ENCODE measurements around the gene CSNK1G2.

The CSNK1G2 gene

GRCh38 chr19:1942078-1942933, 1.3 kb downstream of the CSNK1G2 start:
- H3K27ac ChIP-seq (ENCODE audit: low read depth, low read length), result peak overlapping the region; percentile 89
- H3K36me3 ChIP-seq (ENCODE audit: control insufficient read depth in 5 of 5, insufficient read depth in 5 of 5, low read length in 5 of 5), result peaks cover 0 to 3% (median 0%) of the 10 kb centered on the region in 5 donors
- peaks cover 3 to 53% (median 44%) of the 10 kb centered on the region in 5 donors for H3K4me1 ChIP-seq (ENCODE audit: control insufficient read depth in 5 of 5, insufficient read depth in 5 of 5, low read length in 5 of 5)
- H3K9me3 ChIP-seq (ENCODE audit: control insufficient read depth in 5 of 5, low read length in 5 of 5), result no peaks in the 10 kb centered on the region
- H3K27me3 ChIP-seq (ENCODE audit: control insufficient read depth in 5 of 5, insufficient read depth in 4 of 5, low read length in 5 of 5), result no peaks in the 10 kb centered on the region
- H3K4me3 ChIP-seq (ENCODE audit: low read depth in 1 of 5, low read length in 5 of 5), result peak overlapping the region; percentile 59 to 82 (median 79)
- peak overlapping the region; percentile 17 to 87 (median 68) for H3K9ac ChIP-seq (ENCODE audit: low read length in 5 of 5)

GRCh38 chr19:1942934-1943555, 2.1 kb downstream of the CSNK1G2 start:
- Histone ChIP-seq H3K27me3 (ENCODE audit: control insufficient read depth in 5 of 5, insufficient read depth in 4 of 5, low read length in 5 of 5) (no peaks in the 10 kb centered on the region), H3K9ac (ENCODE audit: low read length in 5 of 5) (peak overlapping the region in 2 of 5 donors; percentile 4 to 68), H3K4me1 (ENCODE audit: control insufficient read depth in 5 of 5, insufficient read depth in 5 of 5, low read length in 5 of 5) (peaks cover 3 to 58% (median 44%) of the 10 kb centered on the region in 5 donors), H3K36me3 (ENCODE audit: control insufficient read depth in 5 of 5, insufficient read depth in 5 of 5, low read length in 5 of 5) (peaks cover 0 to 3% (median 0%) of the 10 kb centered on the region in 5 donors), H3K4me3 (ENCODE audit: low read depth in 1 of 5, low read length in 5 of 5) (peak overlapping the region; percentile 28 to 82 (median 79)), H3K9me3 (ENCODE audit: control insufficient read depth in 5 of 5, low read length in 5 of 5) (no peaks in the 10 kb centered on the region), H3K27ac (ENCODE audit: low read depth, low read length) (peak overlapping the region; percentile 89)

GRCh38 chr19:1943661-1944087, 2.7 kb downstream of the CSNK1G2 start:
- Histone ChIP-seq H3K27me3 (ENCODE audit: control insufficient read depth in 5 of 5, insufficient read depth in 4 of 5, low read length in 5 of 5) (no peaks in the 10 kb centered on the region), H3K9ac (ENCODE audit: low read length in 5 of 5) (peak overlapping the region in 1 of 5 donors; percentile 5), H3K27ac (ENCODE audit: low read depth, low read length) (no peak overlapping the region), H3K9me3 (ENCODE audit: control insufficient read depth in 5 of 5, low read length in 5 of 5) (no peaks in the 10 kb centered on the region), H3K4me3 (ENCODE audit: low read depth in 1 of 5, low read length in 5 of 5) (no peak overlapping the region), H3K36me3 (ENCODE audit: control insufficient read depth in 5 of 5, insufficient read depth in 5 of 5, low read length in 5 of 5) (peaks cover 0 to 3% (median 0%) of the 10 kb centered on the region in 5 donors), H3K4me1 (ENCODE audit: control insufficient read depth in 5 of 5, insufficient read depth in 5 of 5, low read length in 5 of 5) (peaks cover 3 to 58% (median 44%) of the 10 kb centered on the region in 5 donors)

DNA sequence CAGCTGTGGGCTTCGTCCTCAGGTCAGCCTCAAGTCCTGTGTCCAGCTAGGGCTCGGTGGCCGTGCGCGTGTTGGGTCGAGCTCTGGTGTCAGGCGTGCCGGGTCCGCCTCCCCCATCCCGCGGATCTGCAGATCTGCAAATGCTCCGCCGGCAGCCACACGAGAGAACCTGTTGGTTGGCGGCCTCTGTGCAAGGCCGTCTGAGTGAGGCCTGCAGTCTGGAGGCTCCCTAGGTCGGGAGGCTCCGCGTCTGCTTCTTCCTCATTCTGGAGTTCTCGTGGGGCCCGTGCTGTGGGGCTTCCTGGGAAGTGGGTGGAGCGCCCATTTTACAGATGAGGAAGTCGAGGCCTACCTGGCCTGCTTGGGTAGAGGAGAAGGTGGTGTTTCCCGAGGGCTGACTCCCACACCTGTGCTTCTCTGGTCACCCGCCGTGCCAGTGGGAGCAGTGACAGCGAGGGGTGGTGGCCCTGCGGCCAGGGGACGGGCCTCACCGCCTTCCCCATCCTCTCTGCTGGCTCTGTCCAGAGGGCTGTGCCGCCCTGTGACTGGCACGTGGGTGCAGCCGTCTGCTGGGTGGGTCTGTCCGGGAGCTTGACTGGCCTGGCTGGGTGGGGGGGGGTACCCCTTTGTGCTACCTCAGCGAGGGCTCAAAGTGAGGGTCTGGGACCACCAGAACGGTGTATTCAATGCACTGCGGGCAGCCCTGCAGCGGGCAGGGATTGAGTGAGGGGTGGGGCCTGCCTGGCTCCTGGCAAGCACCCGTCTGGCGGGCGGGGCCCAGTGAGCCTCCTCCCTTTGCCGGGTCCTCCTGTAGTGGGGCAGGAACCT, 3.3 kb downstream of the CSNK1G2 start:
- H3K27ac ChIP-seq (ENCODE audit: low read depth, low read length), result no peak overlapping the region
- H3K27me3 ChIP-seq (ENCODE audit: control insufficient read depth in 5 of 5, insufficient read depth in 4 of 5, low read length in 5 of 5), result no peaks in the 10 kb centered on the region

GRCh38 chr19:1944916-1945561, 4.1 kb downstream of the CSNK1G2 start:
- no peak overlapping the region for H3K4me3 ChIP-seq (ENCODE audit: low read depth in 1 of 5, low read length in 5 of 5)
- peaks cover 0 to 4% (median 2%) of the 10 kb centered on the region in 5 donors for H3K36me3 ChIP-seq (ENCODE audit: control insufficient read depth in 5 of 5, insufficient read depth in 5 of 5, low read length in 5 of 5)
- no peak overlapping the region for H3K9ac ChIP-seq (ENCODE audit: low read length in 5 of 5)
- no peak overlapping the region for H3K27ac ChIP-seq (ENCODE audit: low read depth, low read length)
- peaks cover 5 to 56% (median 39%) of the 10 kb centered on the region in 5 donors for H3K4me1 ChIP-seq (ENCODE audit: control insufficient read depth in 5 of 5, insufficient read depth in 5 of 5, low read length in 5 of 5)
- H3K27me3 ChIP-seq (ENCODE audit: control insufficient read depth in 5 of 5, insufficient read depth in 4 of 5, low read length in 5 of 5), result no peaks in the 10 kb centered on the region
- H3K9me3 ChIP-seq (ENCODE audit: control insufficient read depth in 5 of 5, low read length in 5 of 5), result no peaks in the 10 kb centered on the region

More for the DNA sequence above, 3.3 kb downstream of the CSNK1G2 start:
- Histone ChIP-seq H3K4me3 (ENCODE audit: low read depth in 1 of 5, low read length in 5 of 5) (no peak overlapping the region), H3K9ac (ENCODE audit: low read length in 5 of 5) (peak overlapping the region in 1 of 5 donors; percentile 5), H3K9me3 (ENCODE audit: control insufficient read depth in 5 of 5, low read length in 5 of 5) (no peaks in the 10 kb centered on the region), H3K36me3 (ENCODE audit: control insufficient read depth in 5 of 5, insufficient read depth in 5 of 5, low read length in 5 of 5) (peaks cover 0 to 3% (median 0%) of the 10 kb centered on the region in 5 donors), H3K4me1 (ENCODE audit: control insufficient read depth in 5 of 5, insufficient read depth in 5 of 5, low read length in 5 of 5) (peaks cover 5 to 61% (median 44%) of the 10 kb centered on the region in 5 donors)

DNA sequence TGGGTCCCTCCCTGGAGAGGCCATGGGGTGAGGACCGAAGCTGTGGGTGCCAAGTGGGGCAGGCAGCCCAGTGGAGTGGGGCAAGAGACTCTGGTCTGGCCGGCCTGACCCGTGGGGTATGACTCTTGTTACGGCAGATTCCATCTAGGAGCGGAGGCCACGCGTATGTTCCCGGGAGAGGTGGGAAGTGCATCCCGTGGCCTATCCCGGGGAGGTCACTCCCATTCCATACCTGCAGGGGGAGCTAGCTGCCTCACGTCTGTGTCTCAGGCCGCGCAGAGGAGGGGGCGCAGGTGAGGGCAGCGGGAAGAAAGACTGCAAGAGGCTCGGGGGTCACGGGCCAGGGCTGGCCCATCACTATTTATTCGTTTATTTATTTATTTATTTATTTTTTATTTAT, 4.9 kb downstream of the CSNK1G2 start:
- Histone ChIP-seq H3K4me1 (ENCODE audit: control insufficient read depth in 5 of 5, insufficient read depth in 5 of 5, low read length in 5 of 5) (peaks cover 5 to 51% (median 35%) of the 10 kb centered on the region in 5 donors), H3K36me3 (ENCODE audit: control insufficient read depth in 5 of 5, insufficient read depth in 5 of 5, low read length in 5 of 5) (peaks cover 0 to 4% (median 2%) of the 10 kb centered on the region in 5 donors), H3K9me3 (ENCODE audit: control insufficient read depth in 5 of 5, low read length in 5 of 5) (no peaks in the 10 kb centered on the region), H3K4me3 (ENCODE audit: low read depth in 1 of 5, low read length in 5 of 5) (no peak overlapping the region), H3K27me3 (ENCODE audit: control insufficient read depth in 5 of 5, insufficient read depth in 4 of 5, low read length in 5 of 5) (no peaks in the 10 kb centered on the region), H3K9ac (ENCODE audit: low read length in 5 of 5) (no peak overlapping the region), H3K27ac (ENCODE audit: low read depth, low read length) (no peak overlapping the region)

DNA sequence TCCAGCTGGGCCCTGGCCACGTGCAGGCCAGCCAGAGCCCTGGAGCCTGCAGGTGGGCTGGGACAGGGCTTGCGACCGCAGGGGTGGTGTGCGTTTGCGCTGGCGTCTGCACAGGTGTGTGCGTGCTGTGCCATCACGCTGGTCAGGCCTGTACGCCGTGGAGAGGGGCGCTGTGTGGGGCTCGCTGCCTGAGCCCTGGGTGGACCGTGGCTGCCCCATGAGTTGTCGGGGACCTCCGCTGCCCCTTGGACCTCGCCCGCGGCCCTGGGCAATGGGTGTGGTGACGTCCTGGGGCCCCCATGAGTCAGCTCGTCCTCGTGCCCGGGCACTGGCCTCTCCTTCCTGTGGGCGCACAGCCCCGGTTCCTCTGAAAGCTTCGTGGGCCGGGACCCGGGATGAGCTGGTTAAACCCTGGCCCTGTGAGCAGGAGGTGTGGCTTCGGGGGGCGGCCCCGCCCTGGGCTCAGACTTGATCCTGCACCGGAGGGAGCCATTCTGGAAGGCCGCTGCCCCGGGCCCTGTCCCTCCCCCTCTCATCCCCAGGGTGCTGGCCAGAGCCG, 6.8 kb downstream of the CSNK1G2 start:
- Histone ChIP-seq H3K27ac (ENCODE audit: low read depth, low read length) (no peak overlapping the region), H3K4me1 (ENCODE audit: control insufficient read depth in 5 of 5, insufficient read depth in 5 of 5, low read length in 5 of 5) (peaks cover 5 to 41% (median 27%) of the 10 kb centered on the region in 5 donors)

DNA sequence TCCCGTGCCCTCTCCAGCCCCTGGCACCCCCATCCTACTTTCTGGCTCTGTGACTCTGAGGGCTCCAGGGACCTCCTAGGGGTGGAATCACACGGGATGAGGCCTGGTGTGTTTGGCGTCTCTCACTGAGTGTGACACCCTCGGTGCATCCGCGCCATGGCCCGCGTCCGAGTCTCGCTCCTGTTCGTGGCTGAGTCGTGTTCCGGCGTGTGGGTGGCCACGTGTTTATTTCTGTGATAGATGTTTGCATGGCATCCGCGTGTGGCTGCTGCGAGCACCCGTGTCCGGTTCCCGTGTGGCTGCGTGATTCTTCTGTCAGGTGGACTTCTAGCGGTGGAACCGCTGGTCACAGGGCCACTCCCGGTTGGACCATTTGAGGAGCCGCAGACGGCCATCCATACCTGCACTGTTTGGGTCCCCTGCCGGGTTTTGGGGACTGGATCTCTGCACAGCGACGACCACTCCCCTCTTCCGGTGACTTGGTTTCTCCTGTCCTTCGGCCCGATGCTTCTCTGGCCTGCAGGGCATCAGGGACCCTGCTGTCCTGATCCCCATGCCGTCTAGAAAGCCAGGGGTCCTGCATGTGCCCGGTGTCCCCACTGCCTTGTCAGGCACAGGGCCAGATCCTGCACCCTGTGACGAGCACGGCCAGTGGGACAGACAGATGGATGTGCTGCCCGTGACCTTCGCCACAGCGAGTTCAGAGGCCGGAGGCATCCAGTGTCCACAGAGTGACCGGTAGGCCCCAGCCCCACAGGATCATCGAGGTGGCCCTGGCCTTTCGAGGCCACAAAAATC, 8.5 kb downstream of the CSNK1G2 start:
- no peak overlapping the region for H3K9ac ChIP-seq (ENCODE audit: low read length in 5 of 5)
- H3K4me1 ChIP-seq (ENCODE audit: control insufficient read depth in 5 of 5, insufficient read depth in 5 of 5, low read length in 5 of 5), result peaks cover 2 to 23% (median 13%) of the 10 kb centered on the region in 5 donors
- H3K4me3 ChIP-seq (ENCODE audit: low read depth in 1 of 5, low read length in 5 of 5), result no peak overlapping the region
- no peaks in the 10 kb centered on the region for H3K9me3 ChIP-seq (ENCODE audit: control insufficient read depth in 5 of 5, low read length in 5 of 5)
- H3K36me3 ChIP-seq (ENCODE audit: control insufficient read depth in 5 of 5, insufficient read depth in 5 of 5, low read length in 5 of 5), result peaks cover 0 to 24% (median 4%) of the 10 kb centered on the region in 5 donors
- no peak overlapping the region for H3K27ac ChIP-seq (ENCODE audit: low read depth, low read length)
- no peaks in the 10 kb centered on the region for H3K27me3 ChIP-seq (ENCODE audit: control insufficient read depth in 5 of 5, insufficient read depth in 4 of 5, low read length in 5 of 5)

More for the DNA sequence above, 6.8 kb downstream of the CSNK1G2 start:
- peaks cover 0 to 11% (median 2%) of the 10 kb centered on the region in 5 donors for H3K36me3 ChIP-seq (ENCODE audit: control insufficient read depth in 5 of 5, insufficient read depth in 5 of 5, low read length in 5 of 5)
- H3K9ac ChIP-seq (ENCODE audit: low read length in 5 of 5), result no peak overlapping the region
- H3K4me3 ChIP-seq (ENCODE audit: low read depth in 1 of 5, low read length in 5 of 5), result no peak overlapping the region
- H3K27me3 ChIP-seq (ENCODE audit: control insufficient read depth in 5 of 5, insufficient read depth in 4 of 5, low read length in 5 of 5), result no peaks in the 10 kb centered on the region
- no peaks in the 10 kb centered on the region for H3K9me3 ChIP-seq (ENCODE audit: control insufficient read depth in 5 of 5, low read length in 5 of 5)

Data from subcutaneous abdominal adipose tissue (tissue), 5 donors.